SU-DHL-6 (cell line): Measurements from ENCODE around the gene BMPR1A.

ENCODE experiments used
- CTCF ChIP-seq: fragments of 200-600 bp; sonication (generic); IDR thresholded peaks from one replicate; pipeline ENCODE4 v1.5.1; 2017; ENCODE audit warnings: antibody characterized with exemption, mild to moderate bottlenecking, low read length, moderate library complexity; ENCODE audit not compliant: insufficient read depth, poor library complexity, severe bottlenecking
- EZH2phosphoT487 ChIP-seq: fragments of 200-600 bp; sonication (generic), shearing (Covaris generic); conservative IDR thresholded peaks from 2 replicates; pipeline ENCODE4 v1.6.1; 2018; ENCODE audit warnings: mild to moderate bottlenecking, antibody characterized with exemption, low read length, moderate library complexity, mixed read lengths

- TF ChIP-seq CTCF (no peak), EZH2phosphoT487 (no peak)
Observed at GRCh38 chr10:86815035-86815617, 58.7 kb downstream of the BMPR1A start.
